BLaER1 (cell line): ENCODE results near the gene SF3A1.
"Not testable (repeated sequence)": the region's sequence is repeated elsewhere in the genome, so short reads cannot be mapped to it uniquely, and the experiment has no call there.

Source experiments
- H3K27ac ChIP-seq: shearing (Covaris generic); formaldehyde crosslinking; 2 replicates; pipeline ENCODE4 v1.8.1; 2022
- H3K27me3 ChIP-seq: shearing (Covaris generic); formaldehyde crosslinking; 2 replicates; pipeline ENCODE4 v1.8.1; 2022
- H3K36me3 ChIP-seq: shearing (Covaris generic); formaldehyde crosslinking; 2 replicates; pipeline ENCODE4 v1.8.1; 2022
- H3K4me1 ChIP-seq: shearing (Covaris generic); formaldehyde crosslinking; 2 replicates; pipeline ENCODE4 v1.8.1; 2022
- H3K4me2 ChIP-seq: shearing (Covaris generic); formaldehyde crosslinking; 2 replicates; pipeline ENCODE4 v1.8.1; 2022
- H3K4me3 ChIP-seq: shearing (Covaris generic); formaldehyde crosslinking; 2 replicates; pipeline ENCODE4 v1.8.1; 2022
- H3K9ac ChIP-seq: shearing (Covaris generic); formaldehyde crosslinking; 2 replicates; pipeline ENCODE4 v1.8.1; 2022
- H3K9me3 ChIP-seq: shearing (Covaris generic); formaldehyde crosslinking; 2 replicates; pipeline ENCODE4 v1.8.1; 2022
- H4K20me1 ChIP-seq: shearing (Covaris generic); formaldehyde crosslinking; 2 replicates; pipeline ENCODE4 v1.8.1; 2022
- Cebpa-rat ChIP-seq: shearing (Covaris generic); IDR thresholded peaks from 2 replicates; pipeline ENCODE4 v1.8.1; 2022

Gene SF3A1

DNA sequence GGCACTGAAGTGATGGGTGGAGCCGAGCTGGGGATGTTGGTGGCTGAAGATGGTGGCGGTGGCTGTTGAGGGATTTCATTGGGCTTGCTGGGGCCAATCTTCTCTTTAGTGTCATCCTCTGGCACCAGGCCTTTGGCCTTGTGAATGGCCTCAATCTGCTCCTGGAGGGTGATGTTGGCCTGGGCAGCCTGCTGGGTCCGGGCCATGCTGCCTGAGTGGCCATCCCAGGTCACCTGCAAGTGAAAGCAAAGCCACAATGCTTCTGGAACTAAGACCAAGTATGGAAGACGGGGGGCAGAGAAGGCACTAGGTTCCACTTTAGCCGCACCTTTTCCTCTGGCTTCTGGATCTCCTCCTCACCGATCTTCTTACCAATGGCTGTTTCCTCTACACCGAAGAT lies 17.9 kb downstream of the SF3A1 start:
- Histone ChIP-seq H4K20me1 (peaks cover 23% of the 10 kb centered on the region), H3K36me3 (peaks cover 100% of the 10 kb centered on the region), H3K27me3 (no peaks in the 10 kb centered on the region), H3K4me1 (no peaks in the 10 kb centered on the region), H3K27ac (no peak overlapping the region), H3K9me3 (no peaks in the 10 kb centered on the region), H3K4me2 (no peak overlapping the region), H3K9ac (no peak overlapping the region), H3K4me3 (no peak overlapping the region)
- no peak for TF ChIP-seq Cebpa-rat

DNA sequence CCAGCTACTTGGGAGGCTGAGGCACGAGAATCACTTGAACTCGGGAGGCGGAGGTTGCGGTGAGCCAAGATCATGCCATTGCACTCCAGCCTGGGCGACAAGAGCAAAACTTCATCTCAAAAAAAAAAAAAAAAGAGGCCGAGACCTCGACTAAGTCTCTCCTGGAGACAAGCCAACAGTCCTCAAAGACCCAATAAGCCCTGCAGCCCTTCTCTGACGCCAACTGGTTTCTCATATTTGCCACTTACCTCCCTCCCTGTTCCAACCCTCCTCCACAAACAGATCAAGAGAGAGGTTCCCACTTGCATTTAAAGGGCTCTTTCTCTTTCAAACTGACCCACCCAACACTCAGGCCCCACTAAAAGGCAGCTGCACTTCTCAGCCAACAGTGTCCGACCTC lies 18.4 kb downstream of the SF3A1 start:
- H3K4me2 ChIP-seq, H3K9ac ChIP-seq, H3K27me3 ChIP-seq, H3K27ac ChIP-seq, H3K4me3 ChIP-seq, H3K9me3 ChIP-seq, H3K4me1 ChIP-seq: not testable (repeated sequence)
- H4K20me1 ChIP-seq = peaks cover 20% of the 10 kb centered on the region
- peaks cover 100% of the 10 kb centered on the region for H3K36me3 ChIP-seq

DNA sequence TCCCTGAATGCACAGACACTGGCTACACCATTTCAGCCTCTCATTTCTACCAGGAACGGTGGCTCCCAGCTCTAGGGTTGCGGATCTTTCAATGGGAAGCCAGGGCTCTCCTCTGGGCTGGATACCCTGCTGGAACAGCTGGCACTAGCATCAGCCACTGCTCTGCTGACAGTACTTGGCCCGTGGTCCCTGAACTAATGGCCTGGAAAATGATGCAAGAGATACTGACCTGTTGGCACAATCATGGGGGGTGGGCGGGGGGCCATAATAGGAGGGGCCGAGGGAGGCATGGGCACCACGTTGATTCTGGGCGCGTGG lies 19.3 kb downstream of the SF3A1 start:
- Histone ChIP-seq H3K9ac (no peak overlapping the region), H3K27ac (no peak overlapping the region), H3K4me1 (no peaks in the 10 kb centered on the region), H3K27me3 (no peaks in the 10 kb centered on the region), H3K4me3 (no peak overlapping the region), H3K36me3 (peaks cover 100% of the 10 kb centered on the region), H4K20me1 (peaks cover 13% of the 10 kb centered on the region; the same call in 1 of the 2 replicates), H3K4me2 (no peak overlapping the region), H3K9me3 (no peaks in the 10 kb centered on the region)
- no peak for TF ChIP-seq Cebpa-rat

GRCh38 chr22:30336752-30337460 lies 19.8 kb downstream of the SF3A1 start:
- H3K4me2 ChIP-seq = no peak overlapping the region
- no peak overlapping the region for H3K9ac ChIP-seq
- peaks cover 99% of the 10 kb centered on the region for H3K36me3 ChIP-seq
- no peak overlapping the region for H3K27ac ChIP-seq
- H3K27me3 ChIP-seq = no peaks in the 10 kb centered on the region
- H3K4me1 ChIP-seq = no peaks in the 10 kb centered on the region
- H3K9me3 ChIP-seq = no peaks in the 10 kb centered on the region
- H3K4me3 ChIP-seq = no peak overlapping the region
- no peak for TF ChIP-seq Cebpa-rat
- H4K20me1 ChIP-seq = peaks cover 13% of the 10 kb centered on the region; the same call in 1 of the 2 replicates

- Histone ChIP-seq H3K4me2 (no peak overlapping the region), H3K27ac (no peak overlapping the region), H4K20me1 (peaks cover 13% of the 10 kb centered on the region; the same call in 1 of the 2 replicates), H3K9me3 (no peaks in the 10 kb centered on the region), H3K36me3 (peaks cover 98% of the 10 kb centered on the region), H3K4me1 (no peaks in the 10 kb centered on the region), H3K4me3 (no peak overlapping the region), H3K9ac (no peak overlapping the region), H3K27me3 (no peaks in the 10 kb centered on the region)
- TF ChIP-seq Cebpa-rat = no peak
These were observed 21.5 kb downstream of the SF3A1 start for GRCh38 chr22:30335236-30335635.

- H3K4me1 ChIP-seq = no peaks in the 10 kb centered on the region
- H3K4me3 ChIP-seq = no peak overlapping the region
- TF ChIP-seq Cebpa-rat = no peak
- peaks cover 92% of the 10 kb centered on the region for H3K36me3 ChIP-seq
- H3K9me3 ChIP-seq = no peaks in the 10 kb centered on the region
- no peak overlapping the region for H3K4me2 ChIP-seq
- peaks cover 13% of the 10 kb centered on the region; the same call in 1 of the 2 replicates for H4K20me1 ChIP-seq
- H3K27ac ChIP-seq = no peak overlapping the region
- H3K27me3 ChIP-seq = no peaks in the 10 kb centered on the region
- no peak overlapping the region for H3K9ac ChIP-seq
These were observed 22.0 kb downstream of the SF3A1 start for GRCh38 chr22:30334646-30335045.

DNA sequence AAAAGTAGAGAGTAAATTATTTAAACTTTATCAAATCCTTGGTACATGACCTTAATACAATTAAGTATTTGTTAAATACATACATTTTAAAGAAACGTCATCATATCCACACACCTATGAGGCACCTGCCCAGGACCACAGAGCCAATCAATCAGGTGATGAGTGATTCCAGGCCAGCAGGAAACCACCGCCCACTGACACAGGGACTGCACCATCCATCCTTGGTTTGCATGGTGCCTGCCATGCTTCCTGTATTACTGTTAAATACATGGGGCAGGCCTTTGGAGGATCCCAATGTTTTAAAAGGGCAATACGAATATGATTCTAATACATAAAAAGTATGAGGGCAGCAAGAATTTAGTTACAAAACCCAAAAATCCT lies 23.0 kb downstream of the SF3A1 start:
- Histone ChIP-seq H4K20me1 (peaks cover 8% of the 10 kb centered on the region; the same call in 1 of the 2 replicates), H3K4me1 (no peaks in the 10 kb centered on the region), H3K4me3 (no peak overlapping the region), H3K36me3 (peaks cover 82% of the 10 kb centered on the region), H3K27ac (no peak overlapping the region), H3K27me3 (no peaks in the 10 kb centered on the region), H3K4me2 (no peak overlapping the region), H3K9me3 (no peaks in the 10 kb centered on the region), H3K9ac (no peak overlapping the region)
- TF ChIP-seq Cebpa-rat = no peak

DNA sequence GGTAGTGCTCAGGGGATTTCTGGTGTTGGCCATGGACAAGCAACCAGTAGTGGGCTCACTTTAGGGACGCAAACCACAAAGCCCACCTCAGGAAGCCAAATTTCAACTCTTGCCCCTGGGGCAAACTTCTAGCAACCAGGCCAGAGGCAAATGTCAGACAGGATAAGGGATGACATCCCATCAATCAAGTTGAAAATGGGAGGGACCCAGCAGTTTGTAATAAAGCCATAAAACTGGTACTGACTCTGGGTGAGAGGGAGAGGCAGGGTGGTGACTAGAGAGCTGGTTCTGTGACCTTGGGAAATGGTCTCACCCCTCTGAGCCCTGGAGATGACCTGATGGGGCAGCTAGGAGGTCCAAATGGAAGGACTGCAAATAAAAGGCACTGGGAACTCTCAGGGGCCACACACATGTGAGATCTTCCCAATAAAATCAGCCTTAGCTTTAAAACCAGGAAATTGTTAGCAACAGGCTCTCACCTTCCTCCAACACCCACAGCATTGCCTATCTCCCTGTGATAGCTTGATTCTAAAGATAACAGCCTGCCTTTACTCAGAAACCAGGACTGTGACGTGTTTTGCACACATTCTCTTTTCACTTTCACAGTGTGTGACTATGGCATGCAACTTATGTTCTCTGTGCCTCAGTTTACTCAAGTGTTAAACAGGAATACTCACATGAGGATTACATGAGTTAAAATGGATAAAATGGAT lies 23.5 kb downstream of the SF3A1 start:
- H4K20me1 ChIP-seq = peaks cover 6% of the 10 kb centered on the region; the same call in 1 of the 2 replicates
- no peak for TF ChIP-seq Cebpa-rat
- no peaks in the 10 kb centered on the region for H3K27me3 ChIP-seq
- no peak overlapping the region for H3K9ac ChIP-seq
- H3K36me3 ChIP-seq = peaks cover 77% of the 10 kb centered on the region
- H3K4me1 ChIP-seq = no peaks in the 10 kb centered on the region
- no peaks in the 10 kb centered on the region for H3K9me3 ChIP-seq
- H3K27ac ChIP-seq = no peak overlapping the region
- H3K4me3 ChIP-seq = no peak overlapping the region
- H3K4me2 ChIP-seq = no peak overlapping the region

GRCh38 chr22:30332551-30332950 lies 24.1 kb downstream of the SF3A1 start:
- Histone ChIP-seq H3K9ac (no peak overlapping the region), H3K4me3 (no peak overlapping the region), H3K4me1 (peaks cover 3% of the 10 kb centered on the region), H3K9me3 (no peaks in the 10 kb centered on the region), H3K27ac (no peak overlapping the region), H4K20me1 (peaks cover 6% of the 10 kb centered on the region; the same call in 1 of the 2 replicates), H3K27me3 (no peaks in the 10 kb centered on the region), H3K36me3 (peaks cover 71% of the 10 kb centered on the region), H3K4me2 (no peak overlapping the region)
- no peak for TF ChIP-seq Cebpa-rat

DNA sequence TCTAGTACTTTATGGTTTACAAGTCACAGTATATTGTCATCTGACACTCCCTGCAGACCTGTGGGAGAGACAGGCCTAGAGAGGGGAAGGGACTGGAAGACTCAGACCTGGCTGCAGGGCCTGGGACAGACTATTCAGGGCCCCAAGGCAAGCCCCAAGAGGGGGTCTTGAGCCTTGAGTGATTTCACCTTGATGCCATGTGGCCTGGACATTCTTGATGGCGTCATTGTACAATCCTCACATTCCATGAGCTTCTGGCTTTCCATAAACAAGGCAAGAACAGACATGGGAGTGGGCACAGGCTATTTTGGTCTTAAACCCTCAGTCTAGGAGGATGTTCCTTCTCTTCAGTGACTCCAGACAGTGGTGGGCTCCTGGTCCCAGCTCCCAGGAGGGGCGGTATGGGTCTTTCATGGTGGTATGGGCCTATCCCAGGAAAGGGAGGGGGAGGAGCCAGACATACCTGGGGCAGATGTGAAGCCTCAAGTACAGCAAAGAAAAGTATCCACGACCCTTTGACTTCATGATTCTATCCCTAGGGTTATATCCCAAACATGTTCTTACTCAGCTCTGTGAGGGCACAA lies 28.1 kb downstream of the SF3A1 start:
- Histone ChIP-seq H3K4me1 (peaks cover 34% of the 10 kb centered on the region), H3K4me2 (no peak overlapping the region), H3K27me3 (no peaks in the 10 kb centered on the region), H3K36me3 (peaks cover 31% of the 10 kb centered on the region), H4K20me1 (peaks cover 18% of the 10 kb centered on the region), H3K4me3 (no peak overlapping the region), H3K27ac (no peak overlapping the region), H3K9ac (no peak overlapping the region), H3K9me3 (no peaks in the 10 kb centered on the region)
- no peak for TF ChIP-seq Cebpa-rat
